GM12878 (cell line): ENCODE results near the gene SLFN11. TPM values are rescaled to one million over a fixed set of nuclear protein-coding genes. Genes with fewer than 3 reads are reported as not detected.

ENCODE experiments used
- BCLAF1 ChIP-seq: fragments of 450-650 bp; IDR thresholded peaks from 2 replicates; pipeline ENCODE4 v1.6.1; 2017; ENCODE audit warnings: antibody characterized with exemption, mild to moderate bottlenecking, moderate library complexity
- CEBPZ ChIP-seq: fragments of 150-350 bp; IDR thresholded peaks from 2 replicates; pipeline ENCODE4 v1.6.1; 2016; ENCODE audit warnings: low read depth, low read length
- E4F1 ChIP-seq: fragments of 450-650 bp; IDR thresholded peaks from 2 replicates; pipeline ENCODE4 v1.6.1; 2018; ENCODE audit warnings: borderline replicate concordance, mild to moderate bottlenecking; ENCODE audit not compliant: partially characterized antibody
- HCFC1 ChIP-seq: fragments of 150-350 bp; IDR thresholded peaks from 2 replicates; pipeline ENCODE4 v1.6.1; 2014; ENCODE audit warnings: low read length
- IRF4 ChIP-seq: IDR thresholded peaks from 2 replicates; pipeline ENCODE4 v1.6.1; 2011; ENCODE audit warnings: low read depth, low read length
- JUND ChIP-seq: IDR thresholded peaks from 2 replicates; pipeline ENCODE4 v1.6.1; 2012; ENCODE audit warnings: low read depth, mild to moderate bottlenecking, low read length, improper control_type of control experiment, moderate library complexity
- LARP7 ChIP-seq: fragments of 450-650 bp; IDR thresholded peaks from 2 replicates; pipeline ENCODE4 v1.6.1; 2017; ENCODE audit warnings: mild to moderate bottlenecking
- NFYA ChIP-seq: IDR thresholded peaks from 2 replicates; pipeline ENCODE4 v1.6.1; 2011; ENCODE audit warnings: low read depth, mild to moderate bottlenecking, low read length, improper control_type of control experiment, borderline replicate concordance
- NKRF ChIP-seq: fragments of 450-650 bp; conservative IDR thresholded peaks from 2 replicates; pipeline ENCODE4 v1.6.1; 2017; ENCODE audit warnings: mild to moderate bottlenecking, moderate library complexity
- NR2F1 ChIP-seq: fragments of 450-650 bp; conservative IDR thresholded peaks from 2 replicates; pipeline ENCODE4 v1.6.1; 2017; ENCODE audit warnings: mild to moderate bottlenecking
- POU2F2 ChIP-seq: IDR thresholded peaks from 3 replicates; pipeline ENCODE4 v1.6.1; 2011; ENCODE audit warnings: low read depth, mild to moderate bottlenecking, low read length, borderline replicate concordance
- RBBP5 ChIP-seq: fragments of 200-600 bp; sonication (generic); conservative IDR thresholded peaks from 2 replicates; pipeline ENCODE4 v1.6.1; 2016
- RCOR1 ChIP-seq: conservative IDR thresholded peaks from 2 replicates; pipeline ENCODE4 v1.6.1; 2012; ENCODE audit warnings: low read depth, low read length, improper control_type of control experiment
- SIX5 ChIP-seq: IDR thresholded peaks from 2 replicates; pipeline ENCODE4 v1.6.1; 2011; ENCODE audit warnings: mild to moderate bottlenecking, low read depth, low read length, moderate library complexity; ENCODE audit not compliant: severe bottlenecking
- STAT1 ChIP-seq: fragments of 450-650 bp; conservative IDR thresholded peaks from 2 replicates; pipeline ENCODE4 v1.6.1; 2014; ENCODE audit warnings: antibody characterized with exemption, mild to moderate bottlenecking
- TCF7 ChIP-seq: IDR thresholded peaks from 2 replicates; pipeline ENCODE4 v1.6.1; 2014; ENCODE audit warnings: antibody characterized with exemption, borderline replicate concordance
- USF1 ChIP-seq: IDR thresholded peaks from 2 replicates; pipeline ENCODE4 v1.6.1; 2011; ENCODE audit warnings: borderline replicate concordance, low read depth, mild to moderate bottlenecking, moderate library complexity, mixed read lengths, low read length; ENCODE audit not compliant: insufficient read depth; ENCODE audit errors: extremely low read length
- polyA plus RNA-seq, 11 experiments: library from polyadenylated mRNA; depleted of rRNA in 4 of 11; unstranded in 6 of 11; stranded (reverse) in 5 of 11; fragments of >200 nt; fragmentation: Nextera tagmentation in 4 of 11; fragmentation: Illumina TruSeq in 1 of 11; extraction: Ambion mirVana in 4 of 11; extraction: Trizol in 1 of 11; gene quantifications; 1 replicate in 1 of 11; 2 replicates in 10 of 11; pipeline versions ENCODE4 v1.2.1 to v1.2.3, GENCODE V29; 2011 to 2016; ENCODE audit warnings: inconsistent platforms in 2 of 11, missing spikeins in 2 of 11, low read depth in 1 of 11
- total RNA-seq, 4 experiments: library from RNA; depleted of rRNA in 3 of 4; stranded (reverse); fragments of >200 nt in 3 of 4; fragmentation: Illumina TruSeq in 1 of 4; extraction: Trizol in 1 of 4; gene quantifications; 2 replicates each; pipeline versions ENCODE4 v1.2.1 to v1.2.3, GENCODE V29; 2013 to 2021

SLFN11 gene
- total and polyA plus RNA-seq, 10 of the 15 experiments (the other 5 are each of a cell fraction or from before 2014, with no cell fraction given), result 2.1 to 38.9 (median 30.6) TPM

- TF ChIP-seq NKRF, result no peak
- 0 out of 2 replicates have a peak, but pooled peaks have one; percentile 37 for TF ChIP-seq TCF7
- no peak for TF ChIP-seq NFYA
- peak; percentile 91; the same call in 1 of the 2 replicates for TF ChIP-seq RCOR1
- TF ChIP-seq STAT1, result no peak
- peak; percentile 61; the same call in 1 of the 2 replicates for TF ChIP-seq NR2F1
- TF ChIP-seq E4F1, result no peak
- TF ChIP-seq JUND, result no peak
- no peak for TF ChIP-seq LARP7
- no peak for TF ChIP-seq POU2F2
- TF ChIP-seq IRF4, result peak; percentile 78; the same call in 1 of the 2 replicates
- no peak for TF ChIP-seq HCFC1
- no peak for TF ChIP-seq BCLAF1
- no peak for TF ChIP-seq USF1
- no peak for TF ChIP-seq RBBP5
- TF ChIP-seq CEBPZ, result no peak
- TF ChIP-seq SIX5, result no peak
Observed at GRCh38 chr17:35341411-35341992, 31.9 kb downstream of the SLFN11 start (continued).
